Neural cell (in vitro differentiated cells): Measurements from ENCODE around the gene ZNF467. TPM values are rescaled to one million over a fixed set of nuclear protein-coding genes. Genes with fewer than 3 reads are reported as not detected.

Source experiments
- H2AFZ ChIP-seq: fragments of 200-600, 300-800 bp; sonication (generic), shearing (Covaris generic); 2 replicates; pipeline ENCODE4 v1.6.0; 2014; ENCODE audit warnings: low read depth, mild to moderate bottlenecking, antibody characterized with exemption, low read length, moderate library complexity
- H3F3A ChIP-seq: fragments of 200-600 bp; shearing (Covaris generic); 2 replicates; pipeline ENCODE4 v1.6.1; 2016; ENCODE audit warnings: mild to moderate bottlenecking, moderate library complexity, mixed read lengths, antibody characterized with exemption, low read length; ENCODE audit not compliant: insufficient read depth, poor library complexity, severe bottlenecking
- H3K27ac ChIP-seq: fragments of 200-600, 300-800 bp; sonication (generic), shearing (Covaris generic); 2 replicates; pipeline ENCODE4 v1.5.1; 2014; ENCODE audit warnings: mild to moderate bottlenecking, low read length, moderate library complexity
- H3K27me3 ChIP-seq: fragments of 300-800, 200-600 bp; sonication (generic), shearing (Covaris generic); 2 replicates; pipeline ENCODE4 v1.6.0; 2014; ENCODE audit warnings: mild to moderate bottlenecking, low read depth, low read length, moderate library complexity; ENCODE audit not compliant: insufficient read depth
- H3K36me3 ChIP-seq: fragments of 300-800, 200-600 bp; sonication (generic), shearing (Covaris generic); 2 replicates; pipeline ENCODE4 v1.5.1; 2014; ENCODE audit warnings: mild to moderate bottlenecking, antibody characterized with exemption, low read length, moderate library complexity; ENCODE audit not compliant: insufficient read depth
- H3K4me2 ChIP-seq: fragments of 300-800, 200-600 bp; sonication (generic), shearing (Covaris generic); 2 replicates; pipeline ENCODE4 v1.6.0; 2014; ENCODE audit warnings: mild to moderate bottlenecking, low read length
- H3K4me3 ChIP-seq: fragments of 300-800, 200-600 bp; sonication (generic), shearing (Covaris generic); 2 replicates; pipeline ENCODE4 v1.5.1; 2014; ENCODE audit warnings: mild to moderate bottlenecking, low read length, moderate library complexity
- H3K79me2 ChIP-seq: fragments of 200-600 bp; shearing (Covaris generic); replicated peaks from 2 replicates; pipeline ENCODE4 v1.6.0; 2014; ENCODE audit warnings: mild to moderate bottlenecking, low read length, moderate library complexity; ENCODE audit not compliant: insufficient read depth
- H3K9ac ChIP-seq: fragments of 300-800, 200-600 bp; sonication (generic), shearing (Covaris generic); 2 replicates; pipeline ENCODE4 v1.6.1; 2016; ENCODE audit warnings: mild to moderate bottlenecking, low read length, mixed read lengths
- H3K9me2 ChIP-seq: fragments of 200-600 bp; shearing (Covaris generic); 2 replicates; pipeline ENCODE4 v1.6.1; 2016; ENCODE audit warnings: mild to moderate bottlenecking, low read length, mixed read lengths; ENCODE audit not compliant: insufficient read depth
- H3K9me3 ChIP-seq: fragments of 200-600, 300-800 bp; sonication (generic), shearing (Covaris generic); 2 replicates; pipeline ENCODE4 v1.6.1; 2016; ENCODE audit warnings: mild to moderate bottlenecking, mixed run types, low read length, moderate library complexity, mixed read lengths
- H4K20me1 ChIP-seq: fragments of 200-600 bp; shearing (Covaris generic); 2 replicates; pipeline ENCODE4 v1.6.1; 2016; ENCODE audit warnings: mild to moderate bottlenecking, mixed run types; ENCODE audit not compliant: insufficient read depth
- CTCF ChIP-seq: fragments of 450-650 bp; IDR thresholded peaks from 2 replicates; pipeline ENCODE4 v1.5.1; 2014; ENCODE audit warnings: antibody characterized with exemption, mild to moderate bottlenecking, moderate library complexity; ENCODE audit not compliant: poor library complexity, severe bottlenecking
- EP300 ChIP-seq: fragments of 450-650 bp; conservative IDR thresholded peaks from 2 replicates; pipeline ENCODE4 v1.6.1; 2014; ENCODE audit warnings: antibody characterized with exemption, mild to moderate bottlenecking, moderate library complexity; ENCODE audit not compliant: poor library complexity, severe bottlenecking
- EZH2 ChIP-seq: fragments of 200-600, 300-800 bp; shearing (Covaris generic), sonication (generic); IDR thresholded peaks from 2 replicates; pipeline ENCODE4 v1.6.1; 2014; ENCODE audit warnings: antibody characterized with exemption, low read length, borderline replicate concordance, mild to moderate bottlenecking; ENCODE audit not compliant: insufficient read depth, poor library complexity, severe bottlenecking
- MXI1 ChIP-seq: fragments of 450-650 bp; conservative IDR thresholded peaks from 2 replicates; pipeline ENCODE4 v1.6.1; 2014; ENCODE audit warnings: antibody characterized with exemption, mild to moderate bottlenecking; ENCODE audit not compliant: poor library complexity, severe bottlenecking
- POLR2AphosphoS5 ChIP-seq: IDR thresholded peaks from 2 replicates; pipeline ENCODE4 v1.6.1; 2012
- RAD21 ChIP-seq: fragments of 450-650 bp; conservative IDR thresholded peaks from 2 replicates; pipeline ENCODE4 v1.6.1; 2014; ENCODE audit warnings: antibody characterized with exemption, mild to moderate bottlenecking, moderate library complexity
- REST ChIP-seq: IDR thresholded peaks from 2 replicates; pipeline ENCODE4 v1.6.1; 2012; ENCODE audit warnings: borderline replicate concordance
- SMC3 ChIP-seq: fragments of 450-650 bp; conservative IDR thresholded peaks from 2 replicates; pipeline ENCODE4 v1.6.1; 2014; ENCODE audit warnings: antibody characterized with exemption, mild to moderate bottlenecking, moderate library complexity; ENCODE audit not compliant: poor library complexity
- TAF1 ChIP-seq: IDR thresholded peaks from 2 replicates; pipeline ENCODE4 v1.6.1; 2012; ENCODE audit warnings: low read depth
- polyA plus RNA-seq: library from polyadenylated mRNA; depleted of rRNA; stranded (reverse); fragments of >200 nt; gene quantifications from 2 replicates; pipeline ENCODE4 v1.2.3, GENCODE V29; 2014

Gene ZNF467
- polyA plus RNA-seq, 1 donor from 2014 or later, result 11.9 TPM

DNA sequence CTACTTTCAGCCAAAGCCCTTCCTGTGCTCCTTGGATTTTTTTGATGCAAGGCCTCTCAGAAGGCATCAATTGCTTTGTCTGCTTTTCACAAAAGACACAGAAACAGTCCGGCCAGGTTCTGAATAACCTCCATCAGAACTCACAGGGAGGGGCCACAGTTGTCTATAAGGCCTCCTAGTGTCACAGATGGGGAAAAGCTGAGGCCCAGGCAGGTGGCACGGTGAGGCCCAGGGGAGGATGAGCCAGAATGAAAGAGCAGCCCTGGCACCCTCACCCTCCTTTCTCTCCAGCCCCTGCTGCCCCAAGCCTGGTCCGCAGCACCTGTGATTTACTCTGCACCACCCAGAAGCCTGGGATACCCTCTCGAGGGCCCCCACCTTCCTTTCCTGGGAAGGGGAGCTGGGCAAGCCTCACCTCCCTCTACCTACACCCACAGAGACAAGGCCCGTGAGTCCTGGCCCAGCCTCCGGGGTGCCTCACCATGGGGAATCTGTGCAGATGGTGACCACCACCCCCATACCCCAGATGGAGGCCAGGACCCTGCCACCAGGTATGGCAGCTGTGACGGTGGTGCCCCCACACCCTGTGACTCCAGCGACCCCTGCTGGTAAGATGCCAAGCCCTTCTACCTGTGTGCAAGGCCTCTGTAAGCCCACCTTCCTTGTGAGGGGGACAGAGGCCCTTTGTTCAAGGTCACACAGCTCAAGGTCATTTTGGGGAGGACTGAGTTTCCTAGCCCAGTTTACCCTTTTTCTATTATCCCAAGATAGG, 26.2 kb upstream of the ZNF467 start:
- TF ChIP-seq REST (no peak), TAF1 (no peak), SMC3 (no peak), RAD21 (no peak), CTCF (no peak), EP300 (no peak), POLR2AphosphoS5 (no peak), MXI1 (no peak), EZH2 (no peak)
- H3K9me2 ChIP-seq, result no peaks in the 10 kb centered on the region
- no peak overlapping the region for H2AFZ ChIP-seq
- H3K27ac ChIP-seq, result no peak overlapping the region
- no peaks in the 10 kb centered on the region for H3K79me2 ChIP-seq
- H3K4me2 ChIP-seq, result no peak overlapping the region
- no peak overlapping the region for H3K9ac ChIP-seq
- H3K9me3 ChIP-seq, result no peaks in the 10 kb centered on the region
- no peak overlapping the region for H3K4me3 ChIP-seq
- H3F3A ChIP-seq, result no peaks in the 10 kb centered on the region
- no peaks in the 10 kb centered on the region for H3K27me3 ChIP-seq
- no peaks in the 10 kb centered on the region for H4K20me1 ChIP-seq
- H3K36me3 ChIP-seq, result no peaks in the 10 kb centered on the region

DNA sequence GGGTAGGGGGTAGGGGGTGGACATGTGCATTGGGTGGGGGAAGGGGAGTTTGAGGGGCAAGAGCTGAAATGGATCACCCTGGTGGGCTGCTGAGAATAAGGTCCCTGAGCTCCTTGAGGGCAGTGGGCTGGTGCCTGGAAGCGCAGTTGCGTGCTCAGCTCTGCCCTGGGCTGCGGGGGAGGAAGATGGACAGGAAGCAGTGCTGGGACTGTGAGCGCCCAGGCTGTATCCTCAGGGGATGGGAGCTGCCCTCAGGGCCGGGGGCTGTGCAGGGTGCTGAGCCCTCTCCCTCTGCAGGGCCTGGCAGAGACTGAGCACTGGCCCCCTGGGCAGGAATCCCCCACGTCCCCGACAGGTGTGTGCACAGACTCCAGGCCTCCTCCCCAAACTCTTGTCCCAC, 24.4 kb upstream of the ZNF467 start:
- Histone ChIP-seq H3K27me3 (no peaks in the 10 kb centered on the region), H3K36me3 (no peaks in the 10 kb centered on the region), H3K9me3 (no peaks in the 10 kb centered on the region), H3K4me3 (no peak overlapping the region), H3K27ac (no peak overlapping the region), H3K9ac (no peak overlapping the region), H3F3A (no peaks in the 10 kb centered on the region), H3K4me2 (no peak overlapping the region), H4K20me1 (no peaks in the 10 kb centered on the region), H3K79me2 (no peaks in the 10 kb centered on the region), H2AFZ (no peak overlapping the region), H3K9me2 (no peaks in the 10 kb centered on the region)
- TF ChIP-seq TAF1, result no peak
- TF ChIP-seq MXI1, result no peak
- no peak for TF ChIP-seq SMC3
- no peak for TF ChIP-seq POLR2AphosphoS5
- TF ChIP-seq RAD21, result no peak
- no peak for TF ChIP-seq CTCF
- TF ChIP-seq REST, result no peak
- TF ChIP-seq EP300, result no peak
- no peak for TF ChIP-seq EZH2
